HCT116 (cell line): ENCODE measurements around the gene CTNNA2. TPM values are rescaled to one million over a fixed set of nuclear protein-coding genes. Genes with fewer than 3 reads are reported as not detected.

ENCODE experiments used
- ATAC-seq: fragments of 200-7000 bp; cut with Tn5 transposase; 2 replicates; pipeline ENCODE4 v1.9.1; 2020; ENCODE audit warnings: mild to moderate bottlenecking, moderate library complexity
- BruUV-seq: library from RNA; stranded (reverse); fragments of 400-500 nt; replicated peaks from 2 replicates; lab custom pipeline; 2021; lab: Mats Ljungman, UMichigan
- CTCF ChIA-PET: fragments of 300-600 bp; sonication (Branson Sonifier 250); formaldehyde crosslinking; loops from one replicate; lab custom pipeline; 2021; ENCODE audit warnings: antibody characterized with exemption; lab: Charles Lee
- POLR2A ChIA-PET: fragments of 300-600, 350-600 bp; sonication (Branson Sonifier 250); formaldehyde crosslinking; loops from one replicate; lab custom pipeline; 2021; ENCODE audit warnings: antibody characterized with exemption; lab: Charles Lee
- RAD21 ChIA-PET, 2 experiments: fragments of 300-600 bp; sonication (Branson Sonifier 250); formaldehyde crosslinking; loops; one replicate each; lab custom pipeline; 2023; ENCODE audit warnings: low total read pairs in 2 of 2; ENCODE audit not compliant: uncharacterized antibody in 2 of 2, unreplicated experiment in 2 of 2, low non-redundant PET in 1 of 2; lab: Charles Lee
- DNase-seq: peaks from one replicate; pipeline ENCODE4 v3.0.0-alpha.2; 2010; ENCODE audit warnings: low read depth, low spot score
- H2AFZ ChIP-seq: fragments of 200-600 bp; shearing (Covaris generic), sonication (generic); 2 replicates; pipeline ENCODE4 v1.6.1; 2017; ENCODE audit warnings: low read depth, mixed run types, mixed read lengths, antibody characterized with exemption, low read length; ENCODE audit not compliant: poor library complexity, severe bottlenecking
- H3K27ac ChIP-seq: 2 replicates; pipeline ENCODE4 v1.5.1; 2012; ENCODE audit warnings: low read depth, low read length
- H3K27me3 ChIP-seq: fragments of 200-600 bp; sonication (generic); 2 replicates; pipeline ENCODE4 v1.6.1; 2016; ENCODE audit warnings: mixed run types, low read length, mixed read lengths; ENCODE audit not compliant: insufficient read depth
- H3K36me3 ChIP-seq, 2 experiments: fragments of 200-500 bp in 1 of 2; fragments of 200-600 bp in 1 of 2; sonication (Bioruptor generic) in 1 of 2; sonication (generic) in 1 of 2; 2 replicates each; pipeline versions ENCODE4 v1.5.1 to v1.6.1; 2014 to 2016; ENCODE audit warnings: low read length in 2 of 2, inconsistent platforms in 1 of 2, mixed read lengths in 1 of 2, mixed run types in 1 of 2; ENCODE audit not compliant: insufficient read depth in 2 of 2, control insufficient read depth in 1 of 2
- H3K4me1 ChIP-seq, 2 experiments: fragments of 200-600 bp in 1 of 2; sonication (generic) in 1 of 2; 2 replicates each; pipeline versions ENCODE4 v1.5.1 to v1.6.1; 2012 to 2017; ENCODE audit warnings: low read length in 2 of 2, inconsistent platforms in 1 of 2, mild to moderate bottlenecking in 1 of 2, mixed read lengths in 1 of 2, mixed run types in 1 of 2, moderate library complexity in 1 of 2; ENCODE audit not compliant: insufficient read depth in 2 of 2, control insufficient read depth in 1 of 2
- H3K4me2 ChIP-seq: fragments of 200-600 bp; sonication (generic); 2 replicates; pipeline ENCODE4 v1.6.1; 2017; ENCODE audit warnings: mixed run types, low read length, mixed read lengths
- H3K4me3 ChIP-seq, 2 experiments: fragments of 200-600 bp in 1 of 2; sonication (generic) in 1 of 2; replicated peaks in 1 of 2; 2 replicates each; pipeline ENCODE4 v1.5.1; 2011 to 2016; ENCODE audit warnings: low read length in 2 of 2, control low read depth in 1 of 2, low read depth in 1 of 2, mild to moderate bottlenecking in 1 of 2, mixed read lengths in 1 of 2, mixed run types in 1 of 2
- H3K79me2 ChIP-seq: fragments of 200-600 bp; sonication (generic); 2 replicates; pipeline ENCODE4 v1.6.1; 2017; ENCODE audit warnings: mild to moderate bottlenecking, mixed run types, low read length, moderate library complexity, mixed read lengths; ENCODE audit not compliant: insufficient read depth
- H3K9ac ChIP-seq: fragments of 200-600 bp; sonication (generic); 2 replicates; pipeline ENCODE4 v1.6.1; 2016; ENCODE audit warnings: low read length, mixed read lengths
- H3K9me2 ChIP-seq: fragments of 200-600 bp; sonication (generic), shearing (Covaris generic); 2 replicates; pipeline ENCODE4 v1.6.1; 2017; ENCODE audit warnings: mixed run types, mild to moderate bottlenecking, moderate library complexity; ENCODE audit not compliant: insufficient read depth
- H3K9me3 ChIP-seq, 2 experiments: fragments of 200-500 bp in 1 of 2; fragments of 200-600 bp in 1 of 2; sonication (Bioruptor generic) in 1 of 2; sonication (generic) in 1 of 2; 2 replicates each; pipeline ENCODE4 v1.6.1; 2014 to 2017; ENCODE audit warnings: low read length in 2 of 2, mixed read lengths in 2 of 2, inconsistent platforms in 1 of 2, low read depth in 1 of 2, mild to moderate bottlenecking in 1 of 2, mixed run types in 1 of 2, moderate library complexity in 1 of 2; ENCODE audit not compliant: control insufficient read depth in 1 of 2, insufficient read depth in 1 of 2
- H4K20me1 ChIP-seq: fragments of 200-600 bp; sonication (generic), shearing (Covaris generic); 2 replicates; pipeline ENCODE4 v1.6.1; 2017; ENCODE audit warnings: mixed run types, mild to moderate bottlenecking, moderate library complexity; ENCODE audit not compliant: insufficient read depth
- CEBPB ChIP-seq: IDR thresholded peaks from 2 replicates; pipeline ENCODE4 v1.6.1; 2012; ENCODE audit warnings: low read depth
- EGR1 ChIP-seq: IDR thresholded peaks from 2 replicates; pipeline ENCODE4 v1.6.1; 2012; ENCODE audit warnings: low read depth
- ELF1 ChIP-seq: IDR thresholded peaks from 2 replicates; pipeline ENCODE4 v1.6.1; 2012; ENCODE audit warnings: low read depth, borderline replicate concordance
- EZH2 ChIP-seq: fragments of 200-600 bp; sonication (generic); IDR thresholded peaks from 2 replicates; pipeline ENCODE4 v1.6.1; 2017; ENCODE audit warnings: antibody characterized with exemption, mixed run types
- EZH2phosphoT487 ChIP-seq: fragments of 200-600 bp; IDR thresholded peaks from 2 replicates; pipeline ENCODE4 v1.6.1; 2018; ENCODE audit warnings: antibody characterized with exemption, borderline replicate concordance
- FOSL1 ChIP-seq: IDR thresholded peaks from 2 replicates; pipeline ENCODE4 v1.6.1; 2012; ENCODE audit warnings: low read depth
- JUND ChIP-seq: IDR thresholded peaks from 2 replicates; pipeline ENCODE4 v1.6.1; 2012
- POLR2A ChIP-seq: IDR thresholded peaks from 2 replicates; pipeline ENCODE4 v1.7.0; 2011; ENCODE audit warnings: borderline replicate concordance; ENCODE audit not compliant: insufficient read depth, insufficient read length; ENCODE audit errors: extremely low read depth
- POLR2AphosphoS5 ChIP-seq: IDR thresholded peaks from 2 replicates; pipeline ENCODE4 v1.6.1; 2011; ENCODE audit warnings: mild to moderate bottlenecking, low read depth, low read length, moderate library complexity
- RAD21 ChIP-seq: IDR thresholded peaks from 2 replicates; pipeline ENCODE4 v1.6.1; 2012; ENCODE audit warnings: low read depth, mild to moderate bottlenecking
- SIN3A ChIP-seq: IDR thresholded peaks from 2 replicates; pipeline ENCODE4 v1.6.1; 2012; ENCODE audit warnings: low read depth
- SRF ChIP-seq: IDR thresholded peaks from 2 replicates; pipeline ENCODE4 v1.6.1; 2012; ENCODE audit warnings: low read depth
- TCF7L2 ChIP-seq: IDR thresholded peaks from 2 replicates; pipeline ENCODE4 v1.7.0; 2011; ENCODE audit warnings: borderline replicate concordance, inconsistent platforms; ENCODE audit not compliant: insufficient read depth, insufficient read length; ENCODE audit errors: extremely low read depth
- YY1 ChIP-seq: IDR thresholded peaks from 2 replicates; pipeline ENCODE4 v1.6.1; 2011; ENCODE audit warnings: low read length, low read depth, moderate library complexity, mild to moderate bottlenecking; ENCODE audit not compliant: insufficient replicate concordance; ENCODE audit errors: extremely low read depth
- ZNF274 ChIP-seq: fragments of 200-500 bp; sonication (Bioruptor generic); IDR thresholded peaks from 2 replicates; pipeline ENCODE4 v1.6.1; 2014; ENCODE audit warnings: mild to moderate bottlenecking, low read depth, low read length, inconsistent platforms
- intact Hi-C: fragments of 100-400 bp; cut with micrococcal nuclease; formaldehyde crosslinking; loops from 2 replicates; pipeline ENCODE4 v1.10.0; 2022
- total RNA-seq: library from RNA; stranded (reverse); gene quantifications from one replicate; pipeline ENCODE4 v1.2.1, GENCODE V29; 2021; ENCODE audit not compliant: unreplicated experiment
- TF ChIP-seq, protein P1 (sequence below): IDR thresholded peaks from 2 replicates; pipeline ENCODE4 v1.6.1; 2011; ENCODE audit warnings: mild to moderate bottlenecking, low read length, moderate library complexity; ENCODE audit not compliant: insufficient replicate concordance; ENCODE audit errors: extremely low read depth
- TF ChIP-seq, protein P2 (sequence below): IDR thresholded peaks from 2 replicates; pipeline ENCODE4 v1.6.1; 2012
- TF ChIP-seq, protein P3 (sequence below), 3 experiments: fragments of 200-600 bp in 1 of 3; sonication (generic) in 1 of 3; IDR thresholded peaks in 2 of 3; conservative IDR thresholded peaks in 1 of 3; 2 replicates each; pipeline ENCODE4 v1.5.1; 2012 to 2017; ENCODE audit warnings: low read depth in 2 of 3, low read length in 2 of 3, antibody characterized with exemption in 1 of 3, borderline replicate concordance in 1 of 3, control low read depth in 1 of 3, mild to moderate bottlenecking in 1 of 3, mixed read lengths in 1 of 3, mixed run types in 1 of 3, moderate library complexity in 1 of 3; ENCODE audit not compliant: insufficient read depth in 1 of 3
- TF ChIP-seq, protein P4 (sequence below): IDR thresholded peaks from 2 replicates; pipeline ENCODE4 v1.6.1; 2012
- TF ChIP-seq, protein P5 (sequence below): IDR thresholded peaks from 2 replicates; pipeline ENCODE4 v1.6.1; 2012; ENCODE audit warnings: low read depth

CTNNA2 gene
- total RNA-seq, 1 experiment from 2014 or later = not detected

DNA sequence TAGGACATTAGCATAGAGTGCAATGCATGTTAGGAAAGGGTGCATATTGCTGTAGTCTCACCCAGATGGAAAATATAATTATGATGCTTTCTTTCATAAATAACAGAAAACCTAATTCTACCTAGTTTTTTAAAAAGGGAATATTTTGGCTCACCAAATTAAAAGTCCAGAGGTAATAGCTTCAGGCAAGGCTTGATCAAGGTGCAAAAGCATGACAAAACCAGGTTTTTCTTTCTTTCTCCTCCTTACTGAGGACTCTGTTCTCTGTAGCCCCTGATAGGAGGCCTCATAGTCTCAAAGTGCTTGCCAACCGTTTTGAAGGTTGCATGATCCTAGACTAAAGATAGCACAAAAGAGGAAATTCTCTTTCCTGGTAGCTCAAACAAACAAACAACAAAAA, 349.9 kb downstream of the CTNNA2 start:
- POLR2A ChIA-PET = no interaction called here
- Histone ChIP-seq H3K9ac (no peak overlapping the region), H3K9me2 (no peaks in the 10 kb centered on the region), H3K27ac (no peak overlapping the region), H2AFZ (no peak overlapping the region), H3K36me3 (no peaks in the 10 kb centered on the region), H4K20me1 (no peaks in the 10 kb centered on the region), H3K4me2 (no peak overlapping the region), H3K4me3 (no peak overlapping the region), H3K27me3 (no peaks in the 10 kb centered on the region), H3K9me3 (peaks cover 12 to 29% of the 10 kb centered on the region in 2 experiments; a peak in 2 of 4 replicates), H3K4me1 (no peaks in the 10 kb centered on the region), H3K79me2 (no peaks in the 10 kb centered on the region)
- CTCF ChIA-PET = no interaction called here
- no TSS peak for BruUV-seq
- RAD21 ChIA-PET = no interaction called here
- no peak for ATAC-seq
- TF ChIP-seq POLR2AphosphoS5 = no peak
- TF ChIP-seq EGR1 = no peak
- TF ChIP-seq, protein P1, sequence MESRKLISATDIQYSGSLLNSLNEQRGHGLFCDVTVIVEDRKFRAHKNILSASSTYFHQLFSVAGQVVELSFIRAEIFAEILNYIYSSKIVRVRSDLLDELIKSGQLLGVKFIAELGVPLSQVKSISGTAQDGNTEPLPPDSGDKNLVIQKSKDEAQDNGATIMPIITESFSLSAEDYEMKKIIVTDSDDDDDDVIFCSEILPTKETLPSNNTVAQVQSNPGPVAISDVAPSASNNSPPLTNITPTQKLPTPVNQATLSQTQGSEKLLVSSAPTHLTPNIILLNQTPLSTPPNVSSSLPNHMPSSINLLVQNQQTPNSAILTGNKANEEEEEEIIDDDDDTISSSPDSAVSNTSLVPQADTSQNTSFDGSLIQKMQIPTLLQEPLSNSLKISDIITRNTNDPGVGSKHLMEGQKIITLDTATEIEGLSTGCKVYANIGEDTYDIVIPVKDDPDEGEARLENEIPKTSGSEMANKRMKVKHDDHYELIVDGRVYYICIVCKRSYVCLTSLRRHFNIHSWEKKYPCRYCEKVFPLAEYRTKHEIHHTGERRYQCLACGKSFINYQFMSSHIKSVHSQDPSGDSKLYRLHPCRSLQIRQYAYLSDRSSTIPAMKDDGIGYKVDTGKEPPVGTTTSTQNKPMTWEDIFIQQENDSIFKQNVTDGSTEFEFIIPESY = no peak
- TF ChIP-seq EZH2 = no peak
- TF ChIP-seq, protein P2, sequence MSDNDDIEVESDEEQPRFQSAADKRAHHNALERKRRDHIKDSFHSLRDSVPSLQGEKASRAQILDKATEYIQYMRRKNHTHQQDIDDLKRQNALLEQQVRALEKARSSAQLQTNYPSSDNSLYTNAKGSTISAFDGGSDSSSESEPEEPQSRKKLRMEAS = no peak
- no peak for TF ChIP-seq EZH2phosphoT487
- TF ChIP-seq SIN3A = no peak
- no peak for TF ChIP-seq YY1
- TF ChIP-seq CEBPB = no peak
- TF ChIP-seq, protein P3, sequence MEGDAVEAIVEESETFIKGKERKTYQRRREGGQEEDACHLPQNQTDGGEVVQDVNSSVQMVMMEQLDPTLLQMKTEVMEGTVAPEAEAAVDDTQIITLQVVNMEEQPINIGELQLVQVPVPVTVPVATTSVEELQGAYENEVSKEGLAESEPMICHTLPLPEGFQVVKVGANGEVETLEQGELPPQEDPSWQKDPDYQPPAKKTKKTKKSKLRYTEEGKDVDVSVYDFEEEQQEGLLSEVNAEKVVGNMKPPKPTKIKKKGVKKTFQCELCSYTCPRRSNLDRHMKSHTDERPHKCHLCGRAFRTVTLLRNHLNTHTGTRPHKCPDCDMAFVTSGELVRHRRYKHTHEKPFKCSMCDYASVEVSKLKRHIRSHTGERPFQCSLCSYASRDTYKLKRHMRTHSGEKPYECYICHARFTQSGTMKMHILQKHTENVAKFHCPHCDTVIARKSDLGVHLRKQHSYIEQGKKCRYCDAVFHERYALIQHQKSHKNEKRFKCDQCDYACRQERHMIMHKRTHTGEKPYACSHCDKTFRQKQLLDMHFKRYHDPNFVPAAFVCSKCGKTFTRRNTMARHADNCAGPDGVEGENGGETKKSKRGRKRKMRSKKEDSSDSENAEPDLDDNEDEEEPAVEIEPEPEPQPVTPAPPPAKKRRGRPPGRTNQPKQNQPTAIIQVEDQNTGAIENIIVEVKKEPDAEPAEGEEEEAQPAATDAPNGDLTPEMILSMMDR (IDR thresholded peaks at IDR 0.05 in 2 of 3, conservative IDR thresholded peaks at IDR 0.05 in 1 of 3; ENCODE audit: borderline replicate concordance in 1 of 3, insufficient read depth in 1 of 3, low read depth in 2 of 3, low read length in 2 of 3) = no peak
- no peak for TF ChIP-seq TCF7L2
- no peak for TF ChIP-seq RAD21
- no peak for TF ChIP-seq JUND
- TF ChIP-seq, protein P4, sequence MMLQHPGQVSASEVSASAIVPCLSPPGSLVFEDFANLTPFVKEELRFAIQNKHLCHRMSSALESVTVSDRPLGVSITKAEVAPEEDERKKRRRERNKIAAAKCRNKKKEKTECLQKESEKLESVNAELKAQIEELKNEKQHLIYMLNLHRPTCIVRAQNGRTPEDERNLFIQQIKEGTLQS = no peak
- no peak for TF ChIP-seq ZNF274
- TF ChIP-seq POLR2A = no peak
- no peak for TF ChIP-seq FOSL1
- TF ChIP-seq ELF1 = no peak
- TF ChIP-seq, protein P5, sequence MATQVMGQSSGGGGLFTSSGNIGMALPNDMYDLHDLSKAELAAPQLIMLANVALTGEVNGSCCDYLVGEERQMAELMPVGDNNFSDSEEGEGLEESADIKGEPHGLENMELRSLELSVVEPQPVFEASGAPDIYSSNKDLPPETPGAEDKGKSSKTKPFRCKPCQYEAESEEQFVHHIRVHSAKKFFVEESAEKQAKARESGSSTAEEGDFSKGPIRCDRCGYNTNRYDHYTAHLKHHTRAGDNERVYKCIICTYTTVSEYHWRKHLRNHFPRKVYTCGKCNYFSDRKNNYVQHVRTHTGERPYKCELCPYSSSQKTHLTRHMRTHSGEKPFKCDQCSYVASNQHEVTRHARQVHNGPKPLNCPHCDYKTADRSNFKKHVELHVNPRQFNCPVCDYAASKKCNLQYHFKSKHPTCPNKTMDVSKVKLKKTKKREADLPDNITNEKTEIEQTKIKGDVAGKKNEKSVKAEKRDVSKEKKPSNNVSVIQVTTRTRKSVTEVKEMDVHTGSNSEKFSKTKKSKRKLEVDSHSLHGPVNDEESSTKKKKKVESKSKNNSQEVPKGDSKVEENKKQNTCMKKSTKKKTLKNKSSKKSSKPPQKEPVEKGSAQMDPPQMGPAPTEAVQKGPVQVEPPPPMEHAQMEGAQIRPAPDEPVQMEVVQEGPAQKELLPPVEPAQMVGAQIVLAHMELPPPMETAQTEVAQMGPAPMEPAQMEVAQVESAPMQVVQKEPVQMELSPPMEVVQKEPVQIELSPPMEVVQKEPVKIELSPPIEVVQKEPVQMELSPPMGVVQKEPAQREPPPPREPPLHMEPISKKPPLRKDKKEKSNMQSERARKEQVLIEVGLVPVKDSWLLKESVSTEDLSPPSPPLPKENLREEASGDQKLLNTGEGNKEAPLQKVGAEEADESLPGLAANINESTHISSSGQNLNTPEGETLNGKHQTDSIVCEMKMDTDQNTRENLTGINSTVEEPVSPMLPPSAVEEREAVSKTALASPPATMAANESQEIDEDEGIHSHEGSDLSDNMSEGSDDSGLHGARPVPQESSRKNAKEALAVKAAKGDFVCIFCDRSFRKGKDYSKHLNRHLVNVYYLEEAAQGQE = no peak
- TF ChIP-seq SRF = no peak
- no peak for DNase-seq
- intact Hi-C loops = no loop called here
